ENCODE data around the gene METTL16. TPM values are rescaled to one million over a fixed set of nuclear protein-coding genes. Genes with fewer than 3 reads are reported as not detected.
"Not testable (repeated sequence)": the region's sequence is repeated elsewhere in the genome, so short reads cannot be mapped to it uniquely, and the experiment has no call there.

METTL16 gene
- polyA plus RNA-seq, 12 donors, result 10.8 to 74.4 (median 23.7) TPM

DNA sequence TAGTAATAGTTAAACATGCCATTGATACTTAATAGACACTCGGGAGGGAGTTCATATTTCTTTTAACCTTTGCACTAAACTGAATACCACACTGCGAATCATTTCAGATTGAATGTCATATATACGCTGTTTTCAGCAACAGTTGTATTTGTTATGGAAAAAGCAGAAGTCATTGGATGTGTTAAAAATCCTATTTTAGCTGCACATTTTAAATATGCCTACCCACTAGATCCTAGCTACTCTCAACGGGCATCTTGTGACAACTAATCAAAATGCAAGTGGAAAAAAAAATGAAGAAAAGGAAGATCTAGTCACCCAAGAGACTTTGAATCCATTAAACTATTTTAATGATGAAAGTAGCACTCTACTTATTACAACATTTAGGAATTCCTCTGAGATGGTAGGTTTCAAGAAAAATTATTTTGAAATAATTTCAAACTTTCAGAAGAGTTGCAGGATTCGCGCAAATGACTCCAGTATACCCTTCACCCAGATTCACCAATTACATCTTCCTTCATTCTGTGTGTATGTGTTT is 59.4 kb downstream of the METTL16 start:
- DNase-seq, result no peak

DNA sequence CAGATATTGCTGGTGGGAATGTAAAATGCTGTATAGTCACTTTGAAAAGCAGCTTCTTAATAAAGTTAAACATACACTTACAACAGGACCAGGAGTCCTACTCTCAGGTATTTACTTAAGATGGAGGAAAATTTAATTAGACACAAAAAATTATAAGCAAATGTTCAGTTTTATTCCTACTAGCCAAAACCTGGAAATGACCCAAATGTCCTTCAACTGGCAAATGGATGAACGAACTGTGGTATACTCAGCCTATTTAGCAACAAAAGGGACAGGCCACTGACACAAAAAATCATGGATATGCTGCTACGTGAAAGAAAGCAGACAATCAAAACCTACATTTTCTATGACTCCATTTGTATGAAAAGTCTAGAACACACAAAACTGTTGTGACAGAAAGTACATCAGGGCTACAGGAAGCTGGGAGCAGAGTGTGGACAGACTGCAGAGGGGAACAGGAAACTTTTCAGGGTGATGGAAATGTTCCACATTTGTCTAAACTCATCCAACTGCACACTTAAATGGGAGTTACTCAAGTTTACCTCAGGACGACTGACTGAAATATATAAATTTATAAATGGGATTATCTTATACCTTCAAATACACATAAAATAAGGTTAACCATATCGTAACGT is 61.6 kb downstream of the METTL16 start:
- no peak for DNase-seq

DNA sequence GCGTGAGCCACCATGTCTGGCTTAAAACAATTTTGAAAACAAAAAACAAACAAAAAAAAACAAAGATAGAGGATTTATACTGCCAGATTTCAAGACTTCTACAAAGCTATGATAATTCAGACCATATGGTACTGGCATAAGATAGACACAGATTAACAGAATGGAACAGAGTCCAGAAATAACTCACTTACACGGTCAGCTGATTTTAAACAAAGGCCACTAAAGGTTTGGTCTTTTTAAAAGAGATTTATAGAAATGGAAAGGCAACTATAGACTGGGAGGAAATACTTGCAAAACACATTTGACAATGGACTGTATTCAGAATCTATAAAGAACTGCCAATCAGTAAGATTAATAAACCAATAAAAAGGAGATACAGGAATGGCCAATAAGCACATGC is 62.2 kb downstream of the METTL16 start:
- no peak for DNase-seq

- not testable (repeated sequence) for DNase-seq
Observed at GRCh38 chr17:2447479-2447878, 64.2 kb downstream of the METTL16 start.

- DNase-seq, result no peak
Observed at GRCh38 chr17:2445638-2446037, 66.0 kb downstream of the METTL16 start.

DNA sequence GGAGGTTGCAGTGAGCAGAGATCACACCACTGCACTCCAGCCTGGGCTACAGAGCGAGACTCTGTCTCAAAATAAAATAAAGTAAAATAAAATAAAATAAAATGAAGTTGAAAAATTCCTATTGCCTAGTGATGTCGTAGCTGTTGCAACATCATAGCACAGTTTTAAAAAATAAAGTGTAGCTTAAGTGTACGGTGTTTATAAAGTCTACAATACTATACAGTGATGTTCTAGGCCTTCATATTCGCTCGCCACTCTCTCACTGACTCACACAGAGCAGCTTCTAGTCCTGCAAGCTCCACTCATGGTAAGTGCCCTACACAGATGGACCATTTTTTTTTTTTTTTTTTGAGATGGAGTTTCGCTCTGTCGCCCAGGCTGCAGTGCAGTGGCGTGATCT is 67.3 kb downstream of the METTL16 start:
- no peak for DNase-seq

DNA sequence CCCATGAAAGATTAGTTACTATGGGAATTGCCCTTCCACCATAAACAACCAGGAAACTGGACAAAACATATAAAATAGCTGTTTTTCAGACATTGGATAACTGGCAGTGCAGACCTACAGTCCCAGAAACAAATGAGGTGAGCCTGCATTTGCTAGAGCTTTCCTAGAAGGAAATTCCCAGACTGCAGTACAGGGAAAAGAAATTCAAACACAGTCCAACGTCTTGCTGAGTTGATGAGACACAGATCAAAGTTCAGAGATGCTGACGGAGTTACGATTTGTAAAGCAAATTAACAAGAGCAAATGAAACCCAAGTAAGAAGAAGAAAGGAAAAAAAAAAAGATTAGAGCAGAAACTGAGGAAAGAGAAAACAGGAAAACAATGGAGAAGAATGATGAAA is 69.5 kb downstream of the METTL16 start:
- no peak for DNase-seq

GRCh38 chr17:2440930-2441329 is 70.8 kb downstream of the METTL16 start:
- DNase-seq, result no peak

- DNase-seq, result not testable (repeated sequence)
Observed at GRCh38 chr17:2439997-2440396, 71.7 kb downstream of the METTL16 start.

- DNase-seq, result no peak
Observed at GRCh38 chr17:2438823-2439222, 72.9 kb downstream of the METTL16 start.

GRCh38 chr17:2436316-2436905 is 75.3 kb downstream of the METTL16 start:
- no peak for DNase-seq

- no peak for DNase-seq
Observed at GRCh38 chr17:2435862-2436261, 75.8 kb downstream of the METTL16 start.

DNA sequence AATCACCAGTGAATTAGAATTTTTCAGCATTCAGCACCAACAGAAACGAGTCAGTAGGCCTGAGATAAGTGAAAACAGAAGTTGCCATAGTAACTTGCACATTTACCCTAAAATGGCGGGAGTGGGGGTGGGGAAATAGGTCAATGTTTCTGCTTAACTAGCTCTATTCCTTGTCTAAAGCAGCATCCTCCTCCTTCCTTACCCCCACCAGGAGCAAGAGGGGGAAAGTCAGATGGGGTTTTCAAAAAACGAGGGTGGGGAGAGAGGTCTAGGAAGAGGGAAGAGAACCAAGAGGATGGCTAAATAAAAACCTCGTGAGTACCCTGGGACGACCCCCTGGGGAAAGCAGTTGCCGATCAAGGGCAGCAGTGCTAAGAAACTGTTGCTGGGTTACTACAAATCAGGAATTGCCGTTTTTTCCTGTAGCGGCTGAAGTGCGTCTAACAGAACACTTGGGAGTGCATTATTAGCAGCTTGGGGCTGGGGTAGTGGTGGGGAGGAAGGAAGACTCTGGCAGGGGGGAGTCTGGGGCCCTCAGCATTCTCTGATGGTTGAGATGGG is 76.4 kb downstream of the METTL16 start:
- DNase-seq, result no peak

GRCh38 chr17:2433696-2434095 is 78.0 kb downstream of the METTL16 start:
- DNase-seq, result no peak

DNA sequence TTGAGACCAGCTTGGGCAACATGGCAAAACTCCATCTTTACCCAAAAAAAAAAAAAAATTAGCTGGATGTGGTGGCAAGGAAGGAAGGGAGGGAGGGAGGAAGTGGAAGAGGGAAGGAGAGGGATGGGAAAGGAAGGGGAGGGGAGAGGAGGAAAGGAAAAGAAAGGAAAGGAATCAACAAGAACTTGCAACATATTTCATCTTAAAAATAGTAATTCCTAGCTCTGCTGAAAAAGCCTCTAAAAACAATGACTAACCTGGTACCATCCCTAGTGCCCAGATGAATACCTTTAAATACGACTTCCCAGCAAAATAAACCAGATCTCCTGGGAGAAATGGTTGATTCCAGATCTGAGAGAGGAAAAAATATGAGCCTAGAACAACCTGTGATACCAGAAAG is 83.8 kb downstream of the METTL16 start:
- DNase-seq, result no peak

DNA sequence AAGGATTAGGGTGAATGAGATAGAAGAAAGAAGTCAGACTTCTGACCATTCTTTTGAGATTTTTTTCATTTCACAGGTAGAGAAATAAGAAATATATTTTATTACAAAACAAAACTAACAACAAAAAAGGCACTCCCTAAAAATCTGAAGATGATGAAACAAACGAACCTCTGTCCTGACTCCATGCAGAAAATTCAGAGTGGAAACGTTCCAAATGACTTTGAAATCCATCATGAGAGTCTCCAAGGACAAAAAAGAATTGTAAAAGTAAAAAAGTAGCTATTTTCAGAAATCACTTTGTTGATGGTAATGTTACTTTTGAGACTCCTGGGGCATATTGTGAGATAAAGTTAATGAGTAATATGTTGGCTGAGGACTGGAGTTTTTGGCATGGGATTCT is 84.5 kb downstream of the METTL16 start:
- DNase-seq, result no peak

- DNase-seq, result no peak
Observed at GRCh38 chr17:2423271-2423670, 88.4 kb downstream of the METTL16 start.

DNA sequence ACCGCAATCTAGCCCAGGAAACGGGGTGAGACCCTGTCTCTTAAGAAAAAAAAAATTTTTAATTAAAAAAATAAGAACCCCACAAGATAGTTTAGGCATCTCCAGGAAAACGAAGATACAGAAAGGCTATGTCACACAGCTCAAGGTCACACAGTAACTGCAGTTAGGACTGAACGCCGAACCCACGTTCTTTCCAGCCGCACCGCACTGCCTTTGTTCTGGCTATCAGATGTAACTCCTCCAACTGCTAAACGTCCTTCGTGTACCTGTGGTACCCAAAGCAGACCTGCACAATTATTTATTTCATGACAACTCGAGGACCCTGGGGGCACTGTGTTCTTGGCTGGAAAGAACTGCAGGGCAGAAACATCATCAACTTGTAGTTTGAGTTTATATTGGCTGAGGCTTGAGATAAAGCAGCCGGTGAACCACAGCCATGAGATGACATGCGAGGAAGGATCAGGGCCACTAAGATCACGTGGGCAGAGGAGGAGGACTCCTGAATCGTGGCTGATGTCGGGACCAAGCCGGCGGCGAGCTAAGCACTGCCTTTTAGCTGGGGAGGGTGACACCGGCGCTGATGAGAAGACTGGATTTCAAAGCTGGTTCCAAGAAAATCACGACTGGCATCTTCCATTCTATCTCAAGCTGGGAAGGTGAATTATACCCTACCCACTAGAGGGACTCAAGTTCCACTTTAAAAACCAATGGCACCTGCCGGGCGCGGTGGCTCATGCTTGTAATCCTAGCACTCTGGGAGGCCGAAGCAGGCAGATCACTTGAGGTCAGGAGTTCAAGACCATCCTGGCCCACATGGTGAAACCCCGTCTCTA is 90.2 kb downstream of the METTL16 start:
- no peak for DNase-seq

GRCh38 chr17:2420176-2420575 is 91.5 kb downstream of the METTL16 start:
- no peak for DNase-seq

- DNase-seq, result no peak
Observed at GRCh38 chr17:2419486-2419885, 92.2 kb downstream of the METTL16 start.

DNA sequence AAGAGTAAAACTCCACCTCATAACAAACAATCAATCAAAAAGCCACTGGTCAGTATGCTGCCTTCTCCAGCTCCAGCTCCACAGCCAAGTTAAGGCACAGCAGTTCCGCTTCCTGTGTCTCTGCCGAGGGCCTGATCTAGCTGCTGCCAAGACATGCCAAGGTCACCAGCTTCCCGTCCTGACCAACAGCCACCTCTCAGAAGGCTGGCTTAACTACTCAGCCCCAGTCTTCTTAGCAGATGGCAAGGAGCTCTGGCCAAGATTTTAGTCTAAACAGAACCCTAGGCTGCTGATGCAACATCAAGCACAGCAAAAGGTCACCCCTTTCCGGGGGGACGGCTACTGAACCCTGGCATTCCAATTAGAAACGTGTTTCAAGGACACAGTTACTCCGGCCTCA is 93.1 kb downstream of the METTL16 start:
- no peak for DNase-seq

- peak; percentile 93 for DNase-seq
Observed at GRCh38 chr17:2416010-2416734, 95.5 kb downstream of the METTL16 start.
